GM21529 (cell line): ENCODE results near the gene NCCRP1.

Experiments
- ATAC-seq: cut with Tn5 transposase; IDR thresholded peaks from one replicate; pipeline ENCODE4 v1.9.1; 2021; ENCODE audit not compliant: unreplicated experiment

Gene NCCRP1

GRCh38 chr19:39196860-39197562 is at the start of gene NCCRP1:
NCCRP1 (plus strand) TSS chr19:39196964; CDS start chr19:39196983, 19 bp downstream.
- ATAC-seq, result no peak

GRCh38 chr19:39147480-39147879 is 49.3 kb upstream of the NCCRP1 start:
- ATAC-seq, result no peak

- no peak for ATAC-seq
Measured at GRCh38 chr19:39148939-39149529, 47.7 kb upstream of the NCCRP1 start.

GRCh38 chr19:39150235-39150634 is 46.5 kb upstream of the NCCRP1 start:
- ATAC-seq, result no peak

- no peak for ATAC-seq
Measured at GRCh38 chr19:39150807-39151600, 45.8 kb upstream of the NCCRP1 start.

- no peak for ATAC-seq
Measured at GRCh38 chr19:39152066-39152465, 44.7 kb upstream of the NCCRP1 start.

GRCh38 chr19:39154100-39154628 is 42.6 kb upstream of the NCCRP1 start:
- no peak for ATAC-seq

GRCh38 chr19:39154629-39155100 is 42.1 kb upstream of the NCCRP1 start:
- no peak for ATAC-seq

GRCh38 chr19:39155114-39155700 is 41.6 kb upstream of the NCCRP1 start:
- ATAC-seq, result no peak

- ATAC-seq, result no peak
Measured at GRCh38 chr19:39155741-39156140, 41.0 kb upstream of the NCCRP1 start.

- no peak for ATAC-seq
Measured at GRCh38 chr19:39156326-39157230, 40.2 kb upstream of the NCCRP1 start.

- ATAC-seq, result no peak
Measured at GRCh38 chr19:39157275-39157996, 39.3 kb upstream of the NCCRP1 start.

GRCh38 chr19:39157997-39158389 is 38.8 kb upstream of the NCCRP1 start:
- no peak for ATAC-seq

GRCh38 chr19:39158646-39159260 is 38.0 kb upstream of the NCCRP1 start:
- ATAC-seq, result no peak

- no peak for ATAC-seq
Measured at GRCh38 chr19:39160523-39160861, 36.3 kb upstream of the NCCRP1 start.

GRCh38 chr19:39160889-39161672 is 35.7 kb upstream of the NCCRP1 start:
- no peak for ATAC-seq

GRCh38 chr19:39162441-39163043 is 34.2 kb upstream of the NCCRP1 start:
- ATAC-seq, result no peak

GRCh38 chr19:39163621-39164020 is 33.1 kb upstream of the NCCRP1 start:
- no peak for ATAC-seq
